ENCODE data around the gene INTS3. TPM values are rescaled to one million over a fixed set of nuclear protein-coding genes. Genes with fewer than 3 reads are reported as not detected.
A peak's percentile ranks its signal among the peaks of the same experiment; 100 is the strongest.
"Not testable (repeated sequence)": the region's sequence is repeated elsewhere in the genome, so short reads cannot be mapped to it uniquely, and the experiment has no call there.

INTS3 gene
- total RNA-seq, 1 donor from 2014 or later, result 35.2 TPM

GRCh38 chr1:153749408-153750005 is 21.7 kb downstream of the INTS3 start:
- intact Hi-C loops (cut with DNase I), result loop anchor here (1.0 kb wide), 1 partner anchor 71 kb away; the partner anchor contains the start of gene NPR1
- DNase-seq (ENCODE audit: low spot score), result peak; percentile 93

DNA sequence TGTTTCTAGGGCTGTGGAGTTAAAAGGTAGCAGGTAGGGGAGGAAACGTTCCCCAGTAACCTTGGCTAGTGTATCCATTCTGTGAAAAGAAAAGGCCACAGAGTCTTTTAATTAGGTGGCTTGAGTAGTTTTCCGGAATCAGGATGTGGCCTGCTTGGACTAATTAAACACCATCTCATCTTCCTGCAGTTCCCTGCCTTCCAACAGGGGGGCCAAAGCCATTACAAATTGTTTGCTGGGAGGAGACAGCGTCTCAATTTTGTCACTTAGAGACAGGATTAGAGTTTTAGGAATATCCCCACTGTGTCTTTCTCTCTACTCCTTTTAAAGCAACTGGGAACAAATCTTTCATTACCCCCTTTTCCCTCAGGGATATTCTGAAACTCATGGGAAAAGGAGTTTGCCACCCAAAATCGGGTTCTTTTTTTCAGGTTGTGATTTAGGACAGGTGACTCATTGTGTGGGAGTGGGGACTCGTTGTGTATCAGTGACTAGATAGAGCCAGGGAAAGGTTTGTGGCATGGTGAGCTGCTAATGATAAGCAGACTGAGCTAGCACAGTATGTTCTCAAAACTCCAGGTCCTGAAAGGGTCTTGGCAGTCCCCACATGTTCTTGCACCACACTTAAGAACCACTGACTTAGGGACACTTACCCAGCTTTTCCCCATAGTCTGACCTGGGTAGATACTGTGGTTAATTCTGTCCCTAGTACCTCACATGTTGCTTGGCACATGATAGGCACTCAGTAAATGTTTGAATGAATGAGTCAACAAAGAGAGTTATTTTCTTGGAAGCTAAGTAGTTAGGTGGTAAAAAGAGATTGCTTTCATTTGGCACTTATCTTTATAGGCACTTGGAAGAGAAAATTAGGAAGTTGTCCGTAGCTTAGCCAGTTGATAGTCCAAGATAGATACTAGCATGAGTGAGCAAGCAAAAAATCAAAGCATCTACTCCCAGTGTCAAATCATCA is 22.5 kb downstream of the INTS3 start:
- intact Hi-C loops (cut with DNase I), result no loop called here
- DNase-seq (ENCODE audit: low spot score), result no peak

DNA sequence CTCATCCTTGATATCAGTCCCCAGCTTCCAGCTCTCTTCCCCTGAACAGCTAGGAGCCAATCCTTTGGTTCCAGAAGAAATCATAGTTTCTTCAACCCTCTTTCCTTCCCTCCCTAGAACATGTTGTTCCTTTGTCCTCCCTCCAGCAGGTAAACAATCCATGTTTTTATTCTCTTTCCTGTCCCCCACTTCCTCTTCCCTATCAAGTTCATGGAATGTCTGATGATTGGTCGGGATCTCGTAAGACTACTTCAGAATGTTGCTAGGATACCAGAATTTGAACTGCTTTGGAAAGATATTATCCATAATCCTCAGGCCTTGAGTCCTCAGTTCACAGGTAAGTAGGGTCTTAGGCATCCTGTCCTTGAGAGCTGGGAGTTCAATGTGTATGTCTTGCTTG is 24.2 kb downstream of the INTS3 start:
- no peak for DNase-seq (ENCODE audit: low spot score)
- intact Hi-C loops (cut with DNase I), result no loop called here

DNA sequence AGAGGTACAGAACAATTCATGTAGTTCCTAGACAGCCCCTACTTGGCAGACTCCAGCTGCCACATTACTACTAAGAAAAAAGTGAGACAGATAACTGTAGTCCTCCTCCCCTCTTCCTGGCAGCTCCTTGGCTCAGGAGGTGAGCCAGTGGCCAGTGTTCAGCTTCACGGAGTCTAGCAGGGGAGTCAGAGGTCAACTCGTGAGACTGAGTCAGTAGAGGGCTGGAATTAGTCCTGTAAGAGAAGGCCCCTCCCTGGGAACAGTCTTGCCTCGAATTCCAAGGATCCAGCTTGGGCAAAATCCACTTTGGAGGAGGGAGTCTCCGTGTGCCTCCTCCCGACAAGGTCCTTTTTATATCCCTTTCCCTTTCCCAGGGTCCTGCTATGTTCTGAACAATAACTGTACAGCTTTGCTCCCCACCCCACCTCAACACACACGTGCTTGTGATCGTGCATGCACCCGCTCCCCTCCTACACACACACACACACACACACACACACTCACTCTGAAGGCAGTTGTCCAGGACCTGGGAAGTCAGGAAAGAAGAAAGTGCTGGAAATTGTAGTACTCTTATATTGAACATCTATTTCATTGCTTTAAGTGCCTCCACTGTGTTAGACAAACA is 24.8 kb downstream of the INTS3 start:
- no peak for DNase-seq (ENCODE audit: low spot score)
- intact Hi-C loops (cut with DNase I), result no loop called here

- intact Hi-C loops (cut with DNase I), result no loop called here
- no peak for DNase-seq (ENCODE audit: low spot score)
Measured at GRCh38 chr1:153754266-153754665, 26.4 kb downstream of the INTS3 start.

DNA sequence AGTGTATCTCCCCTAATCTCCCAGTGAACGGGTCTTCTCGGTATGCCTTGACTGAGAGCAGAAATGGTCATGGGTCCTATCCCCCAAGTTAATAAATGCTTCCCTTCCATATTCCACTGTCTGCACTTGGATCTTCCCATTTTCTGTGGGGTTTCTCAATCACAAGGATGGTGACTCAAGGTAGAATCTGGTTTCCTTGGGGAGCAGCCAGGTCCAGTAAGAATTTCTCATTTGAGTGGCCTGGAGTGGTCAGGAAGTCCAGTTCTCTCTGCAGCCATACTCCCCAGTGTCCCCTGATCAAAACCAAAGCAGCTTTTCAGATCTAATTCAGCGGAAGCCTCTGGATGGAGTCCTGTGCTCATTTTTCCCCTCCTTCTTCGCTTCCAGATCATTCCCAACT is 32.6 kb downstream of the INTS3 start:
- intact Hi-C loops (cut with DNase I), result loop anchor here (5.0 kb wide), 1 partner anchor 63 kb away; no protein-coding TSS in a partner anchor

GRCh38 chr1:153763365-153764225 is 35.7 kb downstream of the INTS3 start:
- intact Hi-C loops (cut with DNase I), result loop anchor here (5.0 kb wide), 1 partner anchor 66 kb away; no protein-coding TSS in a partner anchor
- DNase-seq (ENCODE audit: low spot score), result no peak

More for the DNA sequence above, 32.6 kb downstream of the INTS3 start:
- DNase-seq (ENCODE audit: low spot score), result no peak

- intact Hi-C loops (cut with DNase I), result loop anchor here (5.0 kb wide), 1 partner anchor 67 kb away; no protein-coding TSS in a partner anchor
- DNase-seq (ENCODE audit: low spot score), result no peak
Measured at GRCh38 chr1:153764310-153764709, 36.5 kb downstream of the INTS3 start.

DNA sequence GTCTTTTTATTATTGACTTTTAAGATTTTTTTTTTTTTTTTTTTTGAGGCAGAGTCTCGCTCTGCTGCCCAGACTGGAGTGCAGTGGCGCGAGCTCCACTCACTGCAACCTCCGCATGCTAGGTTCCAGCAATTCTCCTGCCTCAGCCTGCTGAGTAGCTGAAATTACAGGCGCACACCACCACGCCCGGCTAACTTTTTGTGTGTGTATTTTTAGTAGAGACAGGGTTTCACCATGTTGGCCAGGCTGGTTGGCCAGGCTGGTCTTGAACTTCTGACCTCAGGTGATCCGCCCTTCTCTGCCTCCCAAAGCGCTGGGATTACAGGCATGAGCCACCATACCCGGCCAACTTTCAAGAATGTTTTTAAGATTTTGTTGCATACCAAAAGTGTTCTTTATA is 38.8 kb downstream of the INTS3 start:
- intact Hi-C loops (cut with DNase I); DNase-seq (ENCODE audit: low spot score): not testable (repeated sequence)

DNA sequence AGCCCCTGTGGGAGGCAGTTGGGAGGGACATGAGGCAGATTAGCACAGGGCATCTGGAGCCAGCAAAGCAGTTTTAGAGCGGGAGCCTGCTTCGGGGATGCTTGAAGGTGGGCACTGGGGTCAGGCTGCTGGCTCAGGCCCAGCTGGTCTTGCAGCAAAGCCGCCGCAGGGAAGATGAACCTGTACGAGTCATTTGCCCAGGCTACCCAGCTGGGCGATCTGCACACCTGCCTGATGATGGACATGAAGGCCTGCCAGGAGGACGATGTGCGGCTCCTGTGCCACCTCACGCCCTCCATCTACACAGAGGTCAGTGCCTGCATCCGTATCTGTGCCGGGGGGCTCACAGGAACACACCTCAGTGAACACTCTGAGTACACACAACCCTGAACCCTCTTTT is 39.7 kb downstream of the INTS3 start:
- DNase-seq (ENCODE audit: low spot score), result peak; percentile 58
- intact Hi-C loops (cut with DNase I), result no loop called here

DNA sequence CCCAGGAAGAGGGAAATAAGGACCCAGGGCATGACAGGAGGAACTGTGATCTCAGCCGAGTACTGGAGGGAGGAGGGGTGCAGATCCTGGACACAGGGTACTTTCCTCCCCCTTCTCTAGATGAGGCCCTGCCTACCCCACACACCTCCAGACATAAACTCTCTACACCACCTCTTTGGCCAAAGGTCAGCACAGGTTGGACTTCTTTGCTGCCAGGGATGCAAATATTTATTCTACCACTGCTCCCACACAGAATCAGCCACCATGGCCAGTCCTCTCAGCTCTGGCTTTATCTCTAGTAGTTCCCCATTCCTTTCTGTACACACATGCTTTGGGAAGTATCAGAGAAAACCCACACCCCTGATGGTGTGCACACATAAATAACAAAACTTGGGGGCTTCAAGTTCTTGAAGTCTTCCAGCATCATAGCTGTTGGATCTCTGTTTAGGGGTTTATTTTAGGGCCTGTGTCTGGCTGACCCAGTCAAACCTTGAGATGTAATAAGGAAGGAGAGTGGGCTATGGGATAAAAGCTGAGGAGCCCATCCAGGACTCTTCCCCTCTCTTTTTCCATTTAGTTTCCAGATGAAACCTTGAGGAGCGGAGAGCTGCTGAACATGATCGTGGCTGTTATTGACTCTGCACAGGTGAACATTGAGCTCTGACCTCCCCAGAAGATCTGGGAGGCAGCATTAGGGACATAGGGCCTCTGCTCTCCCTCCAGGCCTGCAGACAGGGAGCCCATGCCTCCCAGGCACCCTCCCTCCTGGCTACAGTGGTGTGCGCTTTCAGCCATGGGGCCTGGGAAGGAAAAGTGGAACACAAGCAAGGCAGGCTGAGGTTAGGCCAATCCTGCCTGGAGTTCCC is 40.7 kb downstream of the INTS3 start:
- intact Hi-C loops (cut with DNase I), result no loop called here
- DNase-seq (ENCODE audit: low spot score), result peak; percentile 43

DNA sequence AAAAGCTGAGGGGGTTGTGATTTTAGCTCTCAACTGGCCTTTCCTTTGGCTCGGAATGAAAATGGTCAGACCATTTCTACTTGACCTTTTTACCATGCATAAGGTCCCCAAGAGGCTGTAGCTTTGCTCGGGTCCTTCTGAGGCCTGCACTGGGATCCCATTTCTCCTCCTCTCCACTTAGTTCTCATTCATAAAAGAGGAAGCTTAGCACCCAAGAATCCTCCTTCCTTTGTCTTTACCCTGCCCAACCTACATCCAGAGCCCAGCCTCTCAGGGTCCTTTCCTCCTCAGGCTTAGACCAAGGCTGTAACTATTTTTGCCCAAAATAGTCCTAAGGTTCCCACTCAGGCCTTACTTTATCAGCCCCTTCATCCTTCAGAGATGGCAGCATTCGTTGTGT is 41.4 kb downstream of the INTS3 start:
- peak; percentile 4 for DNase-seq (ENCODE audit: low spot score)
- intact Hi-C loops (cut with DNase I), result no loop called here

DNA sequence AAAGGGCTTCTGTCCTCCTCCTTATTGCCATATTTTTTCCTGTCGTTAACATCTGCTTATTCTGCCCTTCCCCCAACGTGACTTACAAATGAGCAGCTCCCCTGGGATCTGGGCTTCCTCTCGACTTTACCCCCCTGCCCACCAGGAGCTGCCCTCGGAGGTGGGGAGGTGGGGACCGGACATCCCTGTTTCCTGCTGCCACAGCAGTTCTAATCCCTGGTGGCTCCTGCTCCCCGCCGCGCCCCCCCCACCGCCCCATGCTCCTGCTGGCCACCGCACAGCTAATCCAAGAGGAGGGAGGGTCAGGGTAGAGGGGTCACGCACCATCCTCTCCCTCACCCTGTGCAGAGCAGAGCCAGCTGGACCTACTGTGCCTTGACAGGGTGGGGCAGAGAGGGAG is 42.9 kb downstream of the INTS3 start:
- DNase-seq (ENCODE audit: low spot score), result no peak
- intact Hi-C loops (cut with DNase I), result loop anchor here (5.0 kb wide), 1 partner anchor 198 kb away; no protein-coding TSS in a partner anchor

- intact Hi-C loops (cut with DNase I), result loop anchor here (5.0 kb wide), 1 partner anchor 199 kb away; no protein-coding TSS in a partner anchor
- no peak for DNase-seq (ENCODE audit: low spot score)
Measured at GRCh38 chr1:153771261-153771660, 43.4 kb downstream of the INTS3 start.

DNA sequence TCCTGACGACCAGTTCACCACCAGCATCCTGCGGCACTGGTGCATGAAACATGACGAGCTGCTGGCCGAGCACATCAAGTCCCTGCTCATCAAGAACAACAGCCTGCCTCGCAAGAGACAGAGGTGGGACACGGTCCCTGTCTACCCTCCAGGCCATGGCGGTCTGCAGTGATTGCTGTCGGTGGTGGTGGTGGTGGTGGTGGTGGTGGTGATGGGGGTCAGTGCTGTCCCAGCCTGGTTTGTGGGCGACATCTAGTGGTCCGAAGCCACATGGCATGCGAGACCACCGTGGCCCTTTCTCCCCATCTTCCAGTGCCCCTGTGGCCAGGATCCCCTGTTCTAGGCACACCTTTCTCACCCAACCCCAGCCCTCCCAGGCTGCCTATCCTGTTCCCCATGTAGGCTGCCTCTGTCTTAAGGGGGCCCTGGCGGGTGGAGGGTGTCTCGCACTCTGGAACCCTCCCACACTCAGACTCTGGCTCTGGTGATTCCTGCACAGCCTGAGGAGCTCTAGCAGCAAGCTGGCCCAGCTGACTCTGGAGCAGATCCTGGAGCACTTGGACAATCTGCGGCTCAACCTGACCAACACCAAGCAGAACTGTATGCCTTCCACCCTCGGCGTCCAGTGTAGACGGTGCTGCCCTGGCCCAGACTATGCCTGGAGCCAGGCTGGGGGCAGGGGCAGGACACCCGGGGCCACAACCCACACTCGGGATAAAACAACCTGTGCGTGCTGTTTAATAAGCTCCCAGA is 44.2 kb downstream of the INTS3 start:
- no peak for DNase-seq (ENCODE audit: low spot score)
- intact Hi-C loops (cut with DNase I), result loop anchor here (2.0 to 5.0 kb wide), 2 partner anchors 93 to 200 kb away; partner anchors contain the start of gene NPR1

DNA sequence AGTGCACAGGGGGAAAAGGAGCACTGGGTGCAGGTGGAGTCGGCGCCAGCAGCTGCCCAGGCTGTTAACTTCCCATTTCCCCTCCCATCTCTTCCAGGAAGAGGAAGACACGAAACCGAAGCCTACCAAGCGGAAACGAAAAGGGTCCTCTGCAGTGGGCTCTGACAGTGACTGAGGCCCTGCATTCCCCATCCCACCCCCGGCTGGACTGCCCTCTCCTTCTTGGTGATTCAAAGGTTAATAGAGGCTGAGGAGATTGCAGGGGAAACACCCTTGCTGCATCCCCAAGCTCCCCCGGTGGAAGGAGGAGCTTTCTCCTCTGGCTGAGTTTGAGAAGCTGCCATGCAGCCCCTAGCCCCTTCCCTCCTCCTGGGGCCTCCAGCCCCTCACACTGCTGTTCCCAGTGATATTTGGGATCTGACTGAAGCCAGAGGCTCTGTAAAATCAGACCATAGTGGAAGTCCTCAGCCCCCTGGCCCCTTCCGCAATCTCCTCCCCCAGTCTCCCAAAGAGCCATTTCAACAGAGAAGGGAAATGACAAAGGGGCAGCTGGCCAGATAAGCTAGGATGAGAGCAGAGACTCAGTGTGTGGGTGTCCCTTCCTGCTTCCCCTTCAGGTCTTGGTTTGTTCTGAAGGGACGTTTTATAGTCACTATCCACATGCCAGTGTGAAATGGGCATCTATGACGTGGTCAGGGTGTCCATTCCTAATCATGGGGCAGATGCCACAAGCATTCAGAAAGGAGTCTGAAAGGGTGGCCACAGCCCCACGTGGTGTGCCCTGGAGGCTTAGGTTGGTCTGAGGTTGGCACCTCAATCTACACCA is 45.5 kb downstream of the INTS3 start:
- no peak for DNase-seq (ENCODE audit: low spot score)
- intact Hi-C loops (cut with DNase I), result loop anchor here (2.0 to 5.0 kb wide), 2 partner anchors 95 to 201 kb away; partner anchors contain the start of gene NPR1

Data from cardiac septum (tissue), 1 donor.